Measurements from ENCODE around the gene ZNF212.

Gene ZNF212

DNA sequence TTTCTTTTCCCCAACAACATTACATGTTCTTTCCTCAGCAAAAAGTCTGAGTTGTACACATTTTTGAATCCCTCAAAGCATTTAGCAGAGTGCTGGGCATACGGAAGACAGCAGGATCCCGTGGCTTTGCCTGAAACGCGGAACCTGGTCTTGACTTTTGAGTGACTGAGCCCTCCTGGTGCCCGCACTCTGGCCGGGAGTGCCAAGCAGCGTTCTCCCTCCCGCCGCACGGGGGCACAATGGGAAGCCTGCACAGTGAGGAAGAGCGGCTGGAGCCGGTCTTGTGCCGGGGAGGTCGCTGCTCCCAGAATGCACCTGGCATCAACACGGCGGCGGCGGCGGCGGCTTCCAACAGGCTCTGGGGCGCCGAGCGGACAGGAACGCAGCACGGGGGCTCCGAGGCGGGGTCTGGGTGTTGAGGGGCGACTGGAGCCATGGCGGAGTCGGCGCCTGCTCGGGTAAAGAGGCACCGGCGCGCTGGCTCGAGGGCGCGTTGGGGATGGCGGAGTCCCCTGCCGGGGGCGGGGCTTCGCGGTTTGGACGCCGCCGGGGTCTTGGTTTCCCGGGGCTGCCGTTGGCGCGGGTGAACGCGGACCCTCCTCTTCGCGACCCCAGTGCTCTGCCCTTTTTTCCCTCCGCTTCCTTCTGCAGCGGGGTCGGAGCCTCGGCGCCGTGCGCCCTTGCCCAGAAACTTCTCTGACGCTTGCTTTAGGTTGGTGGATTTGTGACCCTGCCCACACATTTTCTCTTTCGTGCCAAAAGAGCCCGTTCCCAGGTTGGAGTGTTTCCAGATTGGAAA is at the start of gene ZNF212:
Gene ZNF212 (plus strand): TSS at position 307 of the 799 bp plus-strand sequence. CDS start 128 bp downstream, at position 435.
- peak; percentile 76 for DNase-seq

DNA sequence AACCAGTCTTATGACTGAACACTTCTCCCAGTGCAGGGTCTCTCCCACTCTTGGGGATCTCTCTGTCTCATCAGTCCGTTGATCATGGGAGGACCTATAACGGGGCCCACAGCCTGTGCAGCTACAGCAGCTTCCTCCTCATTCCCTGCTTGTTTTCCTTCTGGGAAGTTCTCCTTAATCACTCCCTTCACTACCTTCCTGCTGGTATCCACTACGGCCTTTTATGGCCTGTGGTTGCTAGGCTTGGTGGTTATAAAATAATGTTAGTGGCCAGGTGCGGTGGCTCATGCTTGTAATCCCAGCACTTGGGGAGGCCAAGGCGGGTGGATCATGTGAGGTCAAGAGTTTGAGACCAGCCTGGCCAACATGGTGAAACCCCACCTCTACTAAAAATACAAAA is 47.6 kb upstream of the ZNF212 start:
- DNase-seq: no peak

- no peak for DNase-seq
These were observed 44.7 kb upstream of the ZNF212 start for GRCh38 chr7:149194799-149195179.

- peak; percentile 72 for DNase-seq
These were observed 44.0 kb upstream of the ZNF212 start, which contains the start of gene ZNF282 for GRCh38 chr7:149195180-149196150. ZNF282 (plus strand) TSS chr7:149195546; CDS start chr7:149195590, 44 bp downstream.

DNA sequence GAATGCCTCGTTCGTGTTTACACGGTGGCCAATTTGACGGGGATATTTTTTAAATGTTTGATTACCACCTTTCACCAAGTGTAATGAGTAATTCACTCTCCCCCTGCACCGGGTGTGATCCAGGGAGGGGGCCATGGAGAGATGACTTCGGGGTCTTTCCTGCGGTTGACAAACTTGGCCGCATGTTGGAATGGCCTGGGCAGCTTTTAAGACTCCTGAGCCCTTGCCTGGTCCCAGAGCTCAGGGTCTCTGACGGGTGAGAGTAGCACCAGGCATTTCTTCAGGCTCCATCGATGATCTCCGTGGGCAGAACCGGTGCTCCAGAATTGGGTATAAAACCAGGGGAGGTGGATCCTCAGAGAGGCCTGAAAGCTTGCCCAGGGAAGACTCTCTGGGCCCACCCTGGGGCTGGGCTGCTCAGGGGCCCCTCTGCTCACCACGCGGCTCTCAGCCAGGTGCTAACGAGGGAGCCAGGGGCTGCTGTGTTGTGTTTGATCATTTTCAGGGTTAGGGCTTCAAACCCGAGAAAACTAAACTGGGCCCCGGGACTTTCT is 43.2 kb upstream of the ZNF212 start:
- no peak for DNase-seq

DNA sequence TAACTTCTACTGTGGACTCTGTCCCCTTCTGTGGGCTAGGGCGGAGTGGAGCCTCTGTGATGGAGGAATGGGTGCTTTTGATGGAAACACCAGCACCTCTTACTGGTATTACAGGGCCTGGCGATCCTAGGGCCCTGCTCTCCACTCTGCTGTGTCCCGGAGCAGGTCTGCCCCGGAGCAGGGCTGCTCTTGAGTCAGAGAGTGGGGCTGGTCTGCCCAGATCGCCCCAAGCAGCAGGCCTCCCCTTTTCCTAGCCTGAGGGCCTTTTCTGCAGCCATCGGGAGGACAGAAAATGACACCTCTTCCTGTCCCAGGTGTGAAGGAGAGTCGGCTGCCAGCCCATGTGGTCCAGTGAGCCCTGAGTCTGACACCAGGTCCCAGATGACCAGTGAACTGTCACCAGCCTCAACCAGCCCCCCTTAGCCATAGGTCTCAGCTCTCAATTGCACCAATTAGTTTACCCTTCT is 42.7 kb upstream of the ZNF212 start:
- DNase-seq: no peak

- DNase-seq: no peak
These were observed 41.8 kb upstream of the ZNF212 start for GRCh38 chr7:149197675-149198074.

GRCh38 chr7:149198161-149198816 is 41.2 kb upstream of the ZNF212 start:
- no peak for DNase-seq

DNA sequence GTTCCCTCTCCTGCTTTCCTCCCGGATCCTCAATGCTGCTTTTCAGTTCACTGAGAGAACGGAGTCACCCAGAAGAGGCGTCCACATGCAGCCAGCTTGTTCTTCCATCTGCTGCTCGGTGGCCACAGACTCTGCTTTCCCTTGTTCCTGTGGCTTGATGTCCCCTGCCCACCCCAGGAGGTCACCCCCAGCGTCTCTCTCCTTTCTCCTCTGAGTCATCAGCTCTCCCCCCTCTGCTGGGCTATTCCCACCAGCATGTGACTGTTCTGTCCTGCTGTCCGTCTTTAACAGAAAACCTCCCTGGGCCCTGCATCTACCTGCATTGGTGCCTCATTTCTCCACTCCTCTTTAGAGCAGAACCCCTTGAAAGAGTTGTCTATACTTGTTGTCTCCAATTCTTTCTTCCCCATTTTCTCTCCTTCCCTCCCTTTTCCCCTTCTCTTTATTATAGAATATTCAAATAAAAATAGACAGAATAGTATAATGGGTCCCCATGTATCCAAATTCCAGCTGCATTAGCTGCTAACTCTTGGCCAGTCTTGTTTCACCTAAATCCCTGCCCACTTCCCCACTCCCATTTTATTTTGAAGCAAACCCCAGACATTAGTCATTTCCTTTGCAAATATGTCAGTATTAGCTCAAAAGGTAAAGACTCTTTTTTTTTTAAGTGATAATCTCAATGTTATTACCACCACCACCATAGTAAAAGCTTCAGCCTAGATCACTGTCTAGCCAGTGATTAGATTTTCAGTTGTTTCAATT is 40.0 kb upstream of the ZNF212 start:
- no peak for DNase-seq

- no peak for DNase-seq
These were observed 36.6 kb upstream of the ZNF212 start for GRCh38 chr7:149202831-149203231.

DNA sequence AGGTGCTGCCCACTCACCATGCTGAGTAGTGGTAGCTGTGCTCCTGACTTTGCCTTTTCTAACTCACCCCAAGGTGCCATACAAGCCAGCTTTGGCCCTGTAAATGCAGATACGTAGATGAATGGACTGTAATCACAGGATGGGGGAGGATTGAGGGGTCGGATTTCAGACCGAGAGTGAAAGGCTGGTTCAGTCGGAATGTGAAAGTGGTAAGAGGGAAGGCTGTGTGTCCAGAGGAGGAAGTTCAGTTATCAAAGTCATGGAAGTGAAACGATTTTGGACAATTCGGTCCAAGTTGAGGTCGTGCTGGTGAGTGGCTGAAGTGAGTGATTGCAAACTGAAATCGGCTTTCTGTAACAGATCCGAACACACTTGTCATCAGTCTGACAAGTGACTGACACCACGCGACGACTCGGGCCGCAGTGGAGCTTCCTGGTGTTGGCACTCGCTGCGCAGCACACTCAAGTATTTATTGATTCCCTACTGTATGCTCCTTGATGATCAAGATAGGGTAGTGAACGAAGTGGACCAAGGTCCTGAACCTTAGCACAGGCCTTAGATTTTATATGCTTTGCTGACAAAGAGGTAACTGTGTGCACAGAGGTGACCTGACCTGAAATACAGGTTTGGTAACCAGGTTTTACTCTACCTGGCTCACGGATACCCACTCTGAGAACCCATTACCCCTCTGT is 33.6 kb upstream of the ZNF212 start:
- DNase-seq: no peak

DNA sequence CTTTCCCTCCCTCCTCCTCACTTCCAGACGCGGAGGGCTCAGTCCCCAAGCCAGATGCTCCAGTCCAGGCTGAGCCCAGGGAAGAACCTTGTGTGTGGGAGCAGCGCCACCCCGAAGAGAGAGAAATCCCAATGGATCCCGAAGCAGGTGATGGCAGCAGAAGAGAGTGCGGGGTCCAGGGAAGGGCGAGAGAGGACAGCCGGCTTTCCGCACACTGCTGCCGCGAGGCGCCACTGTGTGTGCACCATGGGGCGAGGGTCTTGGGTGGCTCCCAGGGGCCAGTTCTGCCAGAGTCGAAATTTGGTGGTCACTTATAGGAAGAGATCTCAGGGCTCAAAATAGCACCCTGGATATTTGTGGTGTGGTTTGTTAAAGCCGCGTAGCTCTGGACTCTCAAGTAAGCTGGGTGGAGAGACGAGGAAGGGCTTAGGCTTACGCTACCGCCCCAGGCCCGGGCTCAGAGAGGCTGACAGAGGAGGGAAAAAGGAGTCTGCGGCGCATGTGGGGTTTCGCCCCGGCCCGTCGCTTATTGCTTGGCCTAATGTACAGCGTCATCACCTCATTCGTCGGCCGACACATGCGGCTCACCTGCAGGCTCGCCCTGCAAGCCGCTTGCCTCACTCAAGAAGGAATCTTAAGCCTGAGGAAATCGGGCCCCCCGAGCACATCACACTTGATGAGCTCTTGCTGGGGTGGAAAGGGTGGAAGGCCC is 32.0 kb upstream of the ZNF212 start:
- DNase-seq: no peak

DNA sequence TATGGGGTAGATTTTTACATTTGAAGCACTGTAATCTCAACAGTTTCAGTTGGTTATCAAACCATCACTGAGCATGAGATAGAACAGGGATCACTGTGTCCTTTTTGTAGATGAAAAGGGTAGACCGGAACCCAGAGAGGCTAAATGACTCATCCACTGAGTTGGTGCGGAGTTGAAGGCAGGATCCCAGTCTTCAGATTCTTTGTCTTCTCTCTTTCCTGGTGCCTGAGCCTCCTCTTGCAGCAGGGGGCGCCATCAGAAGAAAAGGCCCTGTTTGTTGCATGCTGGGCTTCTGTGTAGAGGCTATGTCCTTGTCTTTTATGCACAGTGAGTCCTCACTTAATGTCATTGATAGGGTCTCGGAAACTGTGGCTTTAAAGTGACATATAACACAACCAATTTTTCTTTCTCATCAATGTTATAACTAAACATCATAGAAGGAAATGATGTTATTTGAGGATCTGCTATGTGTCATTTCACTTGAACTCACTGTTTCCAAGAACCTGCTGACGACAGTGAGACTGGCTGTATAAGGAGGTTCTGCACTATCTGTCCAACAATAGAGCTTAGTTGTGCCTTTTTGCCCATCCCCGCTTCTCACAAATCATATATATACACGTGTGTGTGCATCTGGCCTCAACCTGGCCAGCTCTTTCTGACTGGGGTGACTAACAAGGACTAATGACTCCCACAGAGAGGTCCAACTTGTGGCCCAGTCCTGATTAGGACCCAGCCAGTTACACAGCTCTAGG is 29.8 kb upstream of the ZNF212 start:
- DNase-seq: no peak

GRCh38 chr7:149210551-149210950 is 28.9 kb upstream of the ZNF212 start:
- no peak for DNase-seq

GRCh38 chr7:149214020-149214720 is 25.3 kb upstream of the ZNF212 start:
- no peak for DNase-seq

DNA sequence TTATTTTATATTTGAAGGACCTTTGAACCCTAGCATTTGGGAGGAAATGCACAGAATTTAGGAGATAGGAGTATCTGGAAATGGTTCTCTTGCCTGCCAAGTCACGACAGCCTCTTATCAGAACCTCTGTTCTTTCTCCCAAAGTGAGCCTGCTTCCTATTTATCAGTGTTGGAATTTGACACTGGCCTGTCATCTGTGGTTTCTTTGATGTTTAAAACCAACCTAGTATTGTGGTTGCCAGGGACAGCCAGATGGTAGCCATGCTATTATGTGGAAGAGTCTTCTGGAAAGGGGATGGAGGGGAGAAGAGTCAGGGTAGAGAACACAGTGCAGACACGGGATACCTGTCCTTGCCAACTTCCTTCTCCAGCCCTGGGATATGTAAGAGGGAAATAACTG is 23.0 kb upstream of the ZNF212 start:
- no peak for DNase-seq

- DNase-seq: no peak
These were observed 21.9 kb upstream of the ZNF212 start for GRCh38 chr7:149217570-149217969.

DNA sequence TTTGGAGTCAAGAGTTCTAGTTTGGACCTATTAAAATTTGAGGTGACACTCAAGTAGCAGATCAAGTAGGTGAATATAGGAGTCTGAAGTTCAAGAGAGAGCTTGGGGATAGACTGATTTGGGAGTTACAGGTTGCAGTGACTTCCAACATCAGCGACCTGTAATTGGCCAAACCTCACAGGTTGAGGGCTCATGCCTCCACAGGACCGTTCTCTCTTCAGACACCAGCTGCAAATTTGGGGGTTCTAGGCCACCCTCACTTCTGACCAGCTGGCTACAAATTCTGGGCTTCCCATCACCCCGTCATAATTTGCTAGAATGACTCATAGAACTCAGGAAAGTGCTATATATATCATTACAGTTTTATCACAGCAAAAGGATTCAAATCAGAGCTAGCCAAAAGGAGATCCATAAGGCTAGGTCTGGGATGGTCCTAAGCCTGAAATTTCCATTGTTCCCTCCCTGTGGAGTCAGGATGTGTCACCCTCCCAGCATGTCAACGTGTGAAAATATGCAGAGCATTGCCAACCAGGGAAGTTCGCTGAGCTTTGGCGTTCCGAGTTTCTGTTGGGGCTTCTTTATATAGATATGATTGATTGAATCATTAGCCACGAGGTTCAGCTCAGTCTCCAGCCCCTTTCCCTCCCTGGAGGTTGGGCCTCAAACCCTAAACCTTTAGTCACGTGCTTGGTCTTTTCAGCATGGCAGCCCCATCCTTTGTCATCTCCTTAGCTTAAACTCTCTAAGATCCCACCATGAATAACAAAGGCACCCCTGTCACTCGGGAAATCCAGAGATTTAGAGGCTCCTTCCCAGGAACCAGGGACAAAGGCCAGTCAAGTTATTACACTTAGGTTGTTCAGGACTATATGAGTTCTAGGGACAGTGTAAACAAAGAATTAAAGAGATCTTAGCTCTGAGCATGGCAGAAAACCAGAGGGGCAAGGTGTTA is 20.7 kb upstream of the ZNF212 start:
- no peak for DNase-seq

Data from DMS79 (cell line).